Thyroid gland (tissue), 4 donors: ENCODE results near the gene CDC14A. TPM values are rescaled to one million over a fixed set of nuclear protein-coding genes. Genes with fewer than 3 reads are reported as not detected.

Experiments
- DNase-seq, 2 donors: peaks; one replicate each; pipeline ENCODE4 v3.0.0-alpha.2; 2019
- H3K27ac ChIP-seq, 3 donors: fragments of 200-600 bp; sonication (generic); 1 replicate in 2 of 3; 2 replicates in 1 of 3; pipeline ENCODE4 v1.5.1; 2016 to 2019; ENCODE audit warnings: mild to moderate bottlenecking in 1 of 3, moderate library complexity in 1 of 3
- H3K27me3 ChIP-seq: fragments of 200-600 bp; sonication (generic); one replicate; pipeline ENCODE4 v1.5.1; 2019
- H3K36me3 ChIP-seq, 2 donors: fragments of 200-600 bp; sonication (generic); one replicate each; pipeline ENCODE4 v1.5.1; 2016 to 2019
- H3K4me1 ChIP-seq, 2 donors: fragments of 200-600 bp; sonication (generic); one replicate each; pipeline ENCODE4 v1.5.1; 2017 to 2019
- H3K4me3 ChIP-seq, 3 donors: fragments of 200-600 bp; sonication (generic); replicated peaks in 1 of 3; 1 replicate in 2 of 3; 2 replicates in 1 of 3; pipeline ENCODE4 v1.5.1; 2016; ENCODE audit warnings: mild to moderate bottlenecking in 1 of 3
- H3K9me3 ChIP-seq: fragments of 200-600 bp; sonication (generic); one replicate; pipeline ENCODE4 v1.5.1; 2017
- POLR2A ChIP-seq, 2 donors: fragments of 450-650 bp; IDR thresholded peaks; one replicate each; pipeline ENCODE4 v1.6.1; 2017; ENCODE audit warnings: antibody characterized with exemption in 2 of 2, mild to moderate bottlenecking in 2 of 2, moderate library complexity in 1 of 2
- WGBS, 2 donors: methylation state at CpG; one replicate each; pipeline ENCODE4 v1.1.5; 2017; 5-methylcytosine and 5-hydroxymethylcytosine counted together
- intact Hi-C: fragments of 100-400 bp; cut with DNase I; formaldehyde crosslinking; loops from one replicate; pipeline ENCODE4 v1.15.1; 2023
- total RNA-seq, 4 donors: library from RNA; depleted of rRNA; stranded (reverse); fragments of >200 nt; gene quantifications; one replicate each; pipeline ENCODE4 v1.2.3, GENCODE V29; 2016
- TF ChIP-seq, protein P1 (sequence below), 6 experiments: fragments of 200-600 bp in 3 of 6; fragments of 450-650 bp in 3 of 6; sonication (generic) in 3 of 6; IDR thresholded peaks; one replicate each; pipeline ENCODE4 v1.5.1; 2016 to 2019; ENCODE audit warnings: antibody characterized with exemption in 6 of 6, mild to moderate bottlenecking in 2 of 6, inconsistent platforms in 1 of 6, moderate library complexity in 1 of 6

The CDC14A gene
- total RNA-seq, 4 donors from 2014 or later: 17.1 to 32.8 (median 28.0) TPM

DNA sequence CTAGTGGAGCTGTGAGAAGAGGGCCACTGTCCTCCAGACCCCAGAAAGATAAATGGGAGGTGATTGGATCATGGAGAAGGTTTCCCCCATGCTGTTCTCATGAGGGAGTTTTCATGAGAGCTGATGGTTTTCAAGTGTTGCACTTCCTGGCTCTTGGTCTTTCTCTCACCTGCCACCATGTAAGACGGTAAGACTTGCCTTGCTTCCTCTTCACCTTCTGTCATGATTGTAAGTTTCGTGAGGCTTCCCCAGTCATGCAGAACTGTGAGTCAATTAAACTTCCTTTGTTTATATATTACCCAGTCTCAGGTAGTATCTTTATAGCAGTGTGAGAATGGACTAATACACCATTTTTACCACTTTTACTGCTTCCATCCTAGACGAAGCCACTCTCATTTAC is 213.2 kb downstream of the CDC14A start:
- no peak for DNase-seq
- Histone ChIP-seq H3K4me1 (no peaks in the 10 kb centered on the region), H3K27me3 (no peaks in the 10 kb centered on the region), H3K4me3 (no peak overlapping the region), H3K27ac (no peak overlapping the region), H3K9me3 (no peaks in the 10 kb centered on the region), H3K36me3 (no peaks in the 10 kb centered on the region)
- intact Hi-C loops: no loop called here
- no peak for TF ChIP-seq POLR2A (IDR thresholded peaks at IDR 0.05)
- TF ChIP-seq, protein P1, sequence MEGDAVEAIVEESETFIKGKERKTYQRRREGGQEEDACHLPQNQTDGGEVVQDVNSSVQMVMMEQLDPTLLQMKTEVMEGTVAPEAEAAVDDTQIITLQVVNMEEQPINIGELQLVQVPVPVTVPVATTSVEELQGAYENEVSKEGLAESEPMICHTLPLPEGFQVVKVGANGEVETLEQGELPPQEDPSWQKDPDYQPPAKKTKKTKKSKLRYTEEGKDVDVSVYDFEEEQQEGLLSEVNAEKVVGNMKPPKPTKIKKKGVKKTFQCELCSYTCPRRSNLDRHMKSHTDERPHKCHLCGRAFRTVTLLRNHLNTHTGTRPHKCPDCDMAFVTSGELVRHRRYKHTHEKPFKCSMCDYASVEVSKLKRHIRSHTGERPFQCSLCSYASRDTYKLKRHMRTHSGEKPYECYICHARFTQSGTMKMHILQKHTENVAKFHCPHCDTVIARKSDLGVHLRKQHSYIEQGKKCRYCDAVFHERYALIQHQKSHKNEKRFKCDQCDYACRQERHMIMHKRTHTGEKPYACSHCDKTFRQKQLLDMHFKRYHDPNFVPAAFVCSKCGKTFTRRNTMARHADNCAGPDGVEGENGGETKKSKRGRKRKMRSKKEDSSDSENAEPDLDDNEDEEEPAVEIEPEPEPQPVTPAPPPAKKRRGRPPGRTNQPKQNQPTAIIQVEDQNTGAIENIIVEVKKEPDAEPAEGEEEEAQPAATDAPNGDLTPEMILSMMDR (IDR thresholded peaks at IDR 0.05): no peak
- 54 to 56% methylated on average over 3 of the region's 3 CpGs for WGBS, 2 donors

DNA sequence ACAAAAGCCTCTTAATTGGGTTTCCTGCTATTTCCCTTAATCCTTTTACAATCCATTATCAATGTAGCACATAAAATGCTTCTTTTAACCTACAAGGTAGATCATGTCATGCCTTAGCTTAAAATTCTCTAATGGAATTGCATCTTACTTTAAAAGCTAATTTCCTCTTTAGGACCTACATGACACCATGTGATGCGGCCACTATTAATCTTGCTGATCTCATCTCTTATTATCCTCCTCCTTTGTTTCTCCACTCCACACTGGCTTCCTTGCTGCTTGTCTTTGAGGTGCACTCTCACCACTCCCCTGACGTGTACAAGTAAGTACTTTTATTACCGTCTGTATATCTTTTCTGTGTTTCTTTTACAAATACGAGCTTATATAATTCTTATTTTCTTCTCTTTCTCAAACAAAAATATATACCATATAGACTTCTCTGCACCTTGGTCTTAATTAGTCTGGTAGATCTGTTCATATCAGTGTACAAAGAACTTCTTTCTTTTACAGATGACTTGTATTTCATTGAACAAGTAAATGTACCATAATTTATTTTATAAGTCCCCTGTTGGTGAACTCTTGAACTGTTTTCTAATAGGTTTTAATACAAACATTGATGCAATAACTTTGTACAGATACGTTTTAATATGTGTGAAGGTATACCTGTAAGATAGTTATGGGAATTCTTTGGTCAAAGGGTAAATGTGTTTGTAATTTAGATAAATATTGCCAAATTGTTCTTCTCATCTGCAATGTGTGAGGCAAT is 213.8 kb downstream of the CDC14A start:
- WGBS, 2 donors: 62% methylated on average over 5 of the region's 5 CpGs
- no peaks in the 10 kb centered on the region for H3K27me3 ChIP-seq
- no peak for DNase-seq

DNA sequence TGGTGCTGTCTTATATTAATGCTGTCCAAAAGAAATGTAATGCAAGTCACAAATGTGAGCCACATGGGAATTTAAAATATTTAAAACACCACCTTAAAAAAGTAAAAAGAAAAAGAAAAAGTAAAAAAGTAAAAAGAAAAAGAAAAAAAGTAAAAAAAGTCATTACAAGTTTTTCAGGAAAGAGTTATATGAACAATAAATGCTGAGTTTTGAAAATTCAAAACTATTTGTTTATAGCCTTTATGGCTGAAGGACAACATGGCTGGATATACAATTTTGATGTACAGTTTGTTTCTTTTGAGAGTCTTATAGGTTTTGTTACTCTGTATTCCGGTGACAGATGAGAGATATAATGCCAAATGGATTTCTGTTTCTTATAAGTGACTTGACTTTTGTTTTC is 214.8 kb downstream of the CDC14A start:
- intact Hi-C loops: no loop called here
- no peak overlapping the region for H3K4me3 ChIP-seq
- no peaks in the 10 kb centered on the region for H3K9me3 ChIP-seq
- DNase-seq: no peak
- no peaks in the 10 kb centered on the region for H3K36me3 ChIP-seq
- no peaks in the 10 kb centered on the region for H3K4me1 ChIP-seq
- no peak overlapping the region for H3K27ac ChIP-seq
- no peaks in the 10 kb centered on the region for H3K27me3 ChIP-seq
- WGBS, 2 donors: 0% methylated on average over 1 of the region's 1 CpG
- TF ChIP-seq POLR2A (IDR thresholded peaks at IDR 0.05): no peak
- TF ChIP-seq, protein P1 (IDR thresholded peaks at IDR 0.05): no peak

More for the DNA sequence above, 213.8 kb downstream of the CDC14A start:
- intact Hi-C loops: no loop called here
- Histone ChIP-seq H3K27ac (no peak overlapping the region), H3K4me3 (no peak overlapping the region), H3K4me1 (no peaks in the 10 kb centered on the region), H3K9me3 (no peaks in the 10 kb centered on the region), H3K36me3 (no peaks in the 10 kb centered on the region)
- no peak for TF ChIP-seq POLR2A (IDR thresholded peaks at IDR 0.05)
- TF ChIP-seq, protein P1 (IDR thresholded peaks at IDR 0.05): no peak

Other genes starting within 250 kb of the CDC14A start
- 1 to 10 TPM; 2.6 to 4.6 (median 3.5) TPM for gene SASS6, start 219.6 kb upstream of the CDC14A start, total RNA-seq
- gene TRMT13, start 219.3 kb upstream of the CDC14A start, total RNA-seq: 10 to 100 TPM; 27.6 to 39.5 (median 36.1) TPM
- 1 to 10 TPM in 3 of 4 donors, under 1 TPM in 1; 0.39 to 3.6 (median 2.3) TPM for gene LRRC39, start 174.2 kb upstream of the CDC14A start, total RNA-seq
- gene DBT, start 102.7 kb upstream of the CDC14A start, total RNA-seq: 10 to 100 TPM in 3 of 4 donors, 1 to 10 TPM in 1; 9.8 to 14.9 (median 12.1) TPM
- 10 to 100 TPM; 13.6 to 29.0 (median 21.1) TPM for gene RTCA, start 86.3 kb upstream of the CDC14A start, total RNA-seq
- gene GPR88, start 185.6 kb downstream of the CDC14A start, total RNA-seq: under 1 TPM in 1 of 4 donors, not detected in 3; 0.13 TPM